CD8-positive, alpha-beta memory T cell (primary cell): ENCODE data around the gene RCN2. TPM values are rescaled to one million over a fixed set of nuclear protein-coding genes. Genes with fewer than 3 reads are reported as not detected.
A peak's percentile ranks its signal among the peaks of the same experiment; 100 is the strongest.

Source experiments
- CTCF ChIA-PET: fragments of 350-600 bp; sonication (Branson Sonifier 250); formaldehyde crosslinking; loops from one replicate; lab custom pipeline; 2021; ENCODE audit warnings: antibody characterized with exemption; lab: Charles Lee
- POLR2A ChIA-PET: fragments of 350-600 bp; sonication (Branson Sonifier 250); formaldehyde crosslinking; loops from one replicate; lab custom pipeline; 2021; ENCODE audit warnings: antibody characterized with exemption; lab: Charles Lee
- DNase-seq, 5 donors: peaks; one replicate each; pipeline versions ENCODE4 v3.0.0 to v3.0.0-alpha.2; 2020 to 2022; ENCODE audit warnings: mixed read lengths in 1 of 5
- H3K27ac ChIP-seq: one replicate; pipeline ENCODE4 v1.7.0; 2013; ENCODE audit warnings: low read depth, mild to moderate bottlenecking, low read length, moderate library complexity
- H3K27me3 ChIP-seq: 2 replicates; pipeline ENCODE4 v1.7.0; 2013; ENCODE audit warnings: low read length, mild to moderate bottlenecking; ENCODE audit not compliant: insufficient read depth, poor library complexity, severe bottlenecking
- H3K36me3 ChIP-seq: 2 replicates; pipeline ENCODE4 v1.7.0; 2013; ENCODE audit warnings: mild to moderate bottlenecking, low read length, moderate library complexity; ENCODE audit not compliant: insufficient read depth
- H3K4me1 ChIP-seq: 2 replicates; pipeline ENCODE4 v1.7.0; 2013; ENCODE audit warnings: mild to moderate bottlenecking, low read length, moderate library complexity; ENCODE audit not compliant: insufficient read depth
- H3K4me3 ChIP-seq: 2 replicates; pipeline ENCODE4 v1.7.0; 2013; ENCODE audit warnings: mild to moderate bottlenecking, low read length
- H3K9me3 ChIP-seq: 2 replicates; pipeline ENCODE4 v1.7.0; 2013; ENCODE audit warnings: mild to moderate bottlenecking, low read length
- H3K27ac Mint-ChIP-seq, 8 donors: one replicate each; pipeline ENCODE4 v1.8.0; 2020 to 2021; ENCODE audit warnings: mixed read lengths in 8 of 8, mild to moderate bottlenecking in 6 of 8, inconsistent platforms in 3 of 8, moderate library complexity in 3 of 8
- H3K27me3 Mint-ChIP-seq, 2 donors: one replicate each; pipeline ENCODE4 v1.8.0; 2020 to 2021; ENCODE audit warnings: mixed read lengths in 2 of 2, mild to moderate bottlenecking in 1 of 2, moderate library complexity in 1 of 2
- H3K36me3 Mint-ChIP-seq, 3 donors: one replicate each; pipeline ENCODE4 v1.8.0; 2020 to 2021; ENCODE audit warnings: mixed read lengths in 3 of 3, inconsistent platforms in 1 of 3, mild to moderate bottlenecking in 1 of 3
- H3K4me1 Mint-ChIP-seq, 3 donors: one replicate each; pipeline ENCODE4 v1.8.0; 2020 to 2021; ENCODE audit warnings: mixed read lengths in 3 of 3, inconsistent platforms in 1 of 3, mild to moderate bottlenecking in 1 of 3
- H3K4me3 Mint-ChIP-seq, 7 donors: one replicate each; pipeline ENCODE4 v1.8.0; 2020 to 2021; ENCODE audit warnings: mixed read lengths in 7 of 7, mild to moderate bottlenecking in 6 of 7, moderate library complexity in 4 of 7, inconsistent platforms in 2 of 7
- H3K9me3 Mint-ChIP-seq, 5 donors: one replicate each; pipeline ENCODE4 v1.8.0; 2020 to 2022; ENCODE audit warnings: mixed read lengths in 5 of 5, mild to moderate bottlenecking in 3 of 5, moderate library complexity in 2 of 5, inconsistent platforms in 1 of 5
- polyA plus RNA-seq: library from polyadenylated mRNA; unstranded; fragments of 300-500 nt; fragmentation: Illumina TruSeq; gene quantifications from one replicate; pipeline ENCODE4 v1.2.3, GENCODE V29; 2021
- total RNA-seq, 2 experiments: library from RNA; stranded (reverse); gene quantifications; one replicate each; pipeline ENCODE4 v1.2.3, GENCODE V29; 2021

The RCN2 gene
- total and polyA plus RNA-seq, 3 experiments from 2014 or later, result 35.9 to 54.2 (median 37.1) TPM

GRCh38 chr15:76996526-76997401 lies 65.2 kb downstream of the RCN2 start:
- Mint-ChIP-seq H3K27me3 (no peaks in the 10 kb centered on the region), H3K4me1 (peaks cover 67 to 85% (median 79%) of the 10 kb centered on the region in 3 donors), H3K27ac (peak overlapping the region; percentile 86 to 99 (median 96)), H3K36me3 (peaks cover 0 to 54% (median 7%) of the 10 kb centered on the region in 3 donors), H3K4me3 (peak overlapping the region; percentile 81 to 99 (median 97)), H3K9me3 (no peaks in the 10 kb centered on the region)
- ChIA-PET POLR2A (interaction anchor here (0.6 to 8.0 kb wide), 4 partner anchors 8 to 27 kb away, joined by 3 to 97 read pairs (median 21); no protein-coding TSS in a partner anchor), CTCF (interaction anchor here (1.0 to 6.8 kb wide), 11 partner anchors 14 to 38 kb away, joined by 3 to 63 read pairs (median 6); no protein-coding TSS in a partner anchor)
- Histone ChIP-seq H3K27ac (peak overlapping the region; percentile 57), H3K4me1 (peaks cover 77% of the 10 kb centered on the region), H3K27me3 (no peaks in the 10 kb centered on the region), H3K9me3 (no peaks in the 10 kb centered on the region), H3K4me3 (peak overlapping the region; percentile 92), H3K36me3 (peaks cover 6% of the 10 kb centered on the region)
- DNase-seq, result peak in 4 of 5 donors; percentile 45 to 71 (median 48)

- Mint-ChIP-seq H3K27me3 (no peaks in the 10 kb centered on the region), H3K36me3 (peaks cover 0 to 65% (median 12%) of the 10 kb centered on the region in 3 donors), H3K4me3 (peak overlapping the region; percentile 81 to 99 (median 97)), H3K4me1 (peaks cover 77 to 86% (median 81%) of the 10 kb centered on the region in 3 donors), H3K27ac (peak overlapping the region; percentile 83 to 99 (median 94)), H3K9me3 (no peaks in the 10 kb centered on the region)
- Histone ChIP-seq H3K9me3 (no peaks in the 10 kb centered on the region), H3K4me1 (peaks cover 90% of the 10 kb centered on the region), H3K27ac (no peak overlapping the region), H3K27me3 (no peaks in the 10 kb centered on the region), H3K36me3 (peaks cover 6% of the 10 kb centered on the region), H3K4me3 (peak overlapping the region; percentile 32)
- CTCF ChIA-PET, result interaction anchor here (1.0 to 6.8 kb wide), 8 partner anchors 15 to 67 kb away, joined by 3 to 63 read pairs (median 4); partner anchors contain the start of gene RCN2
- POLR2A ChIA-PET, result interaction anchor here (0.7 to 8.0 kb wide), 6 partner anchors 10 to 420 kb away, joined by 3 to 97 read pairs (median 3); no protein-coding TSS in a partner anchor
- peak in 1 of 5 donors; percentile 50 for DNase-seq
Observed at GRCh38 chr15:76998663-76999285, 67.2 kb downstream of the RCN2 start.

DNA sequence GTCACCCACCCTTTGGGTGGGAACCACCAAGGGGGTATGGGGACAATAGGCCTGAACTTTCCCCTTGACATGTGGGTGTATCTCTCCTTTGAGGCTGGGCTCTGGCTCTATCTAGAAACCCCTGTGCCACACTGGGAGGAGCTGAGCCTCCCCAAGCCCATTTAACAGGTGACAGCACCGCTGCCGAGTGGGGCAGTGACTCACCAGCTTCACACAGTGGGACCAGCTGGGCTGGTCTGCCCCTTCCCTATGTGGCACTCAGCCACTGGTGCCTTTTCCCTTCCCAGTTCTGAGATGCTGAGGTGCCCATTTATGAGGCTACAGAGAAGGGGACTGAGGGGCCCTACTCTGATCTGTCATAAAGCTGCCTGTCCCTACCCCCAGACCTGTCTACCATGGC lies 68.4 kb downstream of the RCN2 start:
- H3K27me3 ChIP-seq, result no peaks in the 10 kb centered on the region
- Mint-ChIP-seq H3K27ac (peak overlapping the region in 7 of 8 donors; percentile 63 to 99 (median 91)), H3K4me1 (peaks cover 77 to 86% (median 81%) of the 10 kb centered on the region in 3 donors), H3K27me3 (no peaks in the 10 kb centered on the region), H3K4me3 (peak overlapping the region; percentile 46 to 99 (median 67)), H3K9me3 (no peaks in the 10 kb centered on the region), H3K36me3 (peaks cover 5 to 70% (median 18%) of the 10 kb centered on the region in 3 donors)
- H3K9me3 ChIP-seq, result no peaks in the 10 kb centered on the region
- peaks cover 91% of the 10 kb centered on the region for H3K4me1 ChIP-seq
- H3K4me3 ChIP-seq, result no peak overlapping the region
- H3K27ac ChIP-seq, result no peak overlapping the region
- POLR2A ChIA-PET, result interaction anchor here (8.0 kb wide), 1 partner anchor 15 kb away, joined by 97 read pairs; no protein-coding TSS in a partner anchor
- DNase-seq, result peak in 1 of 5 donors; percentile 54
- peaks cover 6% of the 10 kb centered on the region for H3K36me3 ChIP-seq
- CTCF ChIA-PET, result interaction anchor here (1.9 to 6.8 kb wide), 2 partner anchors 13 to 27 kb away, joined by 4 to 52 read pairs; no protein-coding TSS in a partner anchor

DNA sequence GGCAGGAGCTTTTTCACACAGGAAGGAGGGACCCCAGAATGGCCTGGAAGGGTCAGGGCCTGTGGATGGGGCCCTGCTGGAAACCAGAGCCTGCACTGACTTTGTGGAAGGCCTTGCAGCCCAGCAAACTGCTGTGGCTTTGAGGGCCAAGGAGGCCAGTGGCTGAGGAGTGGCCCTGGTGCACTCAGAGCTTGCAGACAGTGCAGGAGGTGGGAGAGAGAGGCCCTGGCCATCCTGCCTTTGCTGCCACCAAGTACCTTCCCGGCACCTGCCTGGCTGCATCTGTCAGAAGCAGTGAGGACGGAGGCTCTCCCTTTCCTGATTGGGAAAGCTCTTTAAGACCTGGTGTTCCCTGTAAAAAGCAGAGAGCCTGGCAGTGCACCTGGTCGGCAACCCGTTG lies 69.8 kb downstream of the RCN2 start:
- Mint-ChIP-seq H3K36me3 (peaks cover 5 to 68% (median 18%) of the 10 kb centered on the region in 3 donors), H3K27ac (peak overlapping the region; percentile 77 to 96 (median 90)), H3K4me1 (peaks cover 87 to 95% (median 93%) of the 10 kb centered on the region in 3 donors), H3K9me3 (no peaks in the 10 kb centered on the region), H3K4me3 (peak overlapping the region; percentile 42 to 91 (median 71)), H3K27me3 (no peaks in the 10 kb centered on the region)
- H3K4me3 ChIP-seq, result no peak overlapping the region
- CTCF ChIA-PET, result interaction anchor here (1.1 to 1.9 kb wide), 4 partner anchors 12 to 28 kb away, joined by 3 to 4 read pairs (median 4); no protein-coding TSS in a partner anchor
- DNase-seq, result peak in 1 of 5 donors; percentile 22
- POLR2A ChIA-PET, result interaction anchor here (0.7 to 8.0 kb wide), 2 partner anchors 14 to 70 kb away, joined by 3 to 97 read pairs; no protein-coding TSS in a partner anchor
- no peak overlapping the region for H3K27ac ChIP-seq
- no peaks in the 10 kb centered on the region for H3K9me3 ChIP-seq
- peaks cover 98% of the 10 kb centered on the region for H3K4me1 ChIP-seq
- H3K27me3 ChIP-seq, result no peaks in the 10 kb centered on the region
- peaks cover 6% of the 10 kb centered on the region for H3K36me3 ChIP-seq

DNA sequence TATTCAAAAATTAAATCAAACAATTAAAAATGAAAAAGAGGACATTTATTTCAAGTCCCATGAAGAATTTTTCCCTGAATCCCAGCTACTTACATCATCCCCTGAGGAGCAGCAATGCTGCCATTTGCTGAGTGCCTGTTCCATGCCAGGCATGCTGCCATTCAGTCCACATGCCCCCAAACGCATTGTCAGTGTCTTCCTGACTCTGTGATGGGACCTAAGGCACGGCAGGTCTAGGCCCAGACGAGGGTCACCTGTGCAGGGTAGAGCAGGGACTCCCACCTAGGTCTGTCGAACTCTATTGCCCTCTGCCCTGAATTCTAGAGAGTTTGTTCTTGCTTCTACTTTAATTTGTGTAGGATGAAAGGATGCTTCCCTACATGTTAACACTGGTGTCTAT lies 70.4 kb downstream of the RCN2 start:
- Mint-ChIP-seq H3K9me3 (no peaks in the 10 kb centered on the region), H3K4me1 (peaks cover 91 to 100% (median 99%) of the 10 kb centered on the region in 3 donors), H3K4me3 (peak overlapping the region; percentile 62 to 91 (median 86)), H3K27me3 (no peaks in the 10 kb centered on the region), H3K36me3 (peaks cover 5 to 70% (median 18%) of the 10 kb centered on the region in 3 donors), H3K27ac (peak overlapping the region; percentile 86 to 99 (median 94))
- Histone ChIP-seq H3K27me3 (no peaks in the 10 kb centered on the region), H3K36me3 (peaks cover 6% of the 10 kb centered on the region), H3K9me3 (no peaks in the 10 kb centered on the region), H3K27ac (no peak overlapping the region), H3K4me1 (peaks cover 98% of the 10 kb centered on the region), H3K4me3 (peak overlapping the region; percentile 47)
- ChIA-PET CTCF (interaction anchor here (1.2 to 1.9 kb wide), 3 partner anchors 21 to 28 kb away, joined by 3 to 4 read pairs (median 4); no protein-coding TSS in a partner anchor), POLR2A (interaction anchor here (0.7 kb wide), 1 partner anchor 71 kb away, joined by 3 read pairs; no protein-coding TSS in a partner anchor)
- no peak for DNase-seq

DNA sequence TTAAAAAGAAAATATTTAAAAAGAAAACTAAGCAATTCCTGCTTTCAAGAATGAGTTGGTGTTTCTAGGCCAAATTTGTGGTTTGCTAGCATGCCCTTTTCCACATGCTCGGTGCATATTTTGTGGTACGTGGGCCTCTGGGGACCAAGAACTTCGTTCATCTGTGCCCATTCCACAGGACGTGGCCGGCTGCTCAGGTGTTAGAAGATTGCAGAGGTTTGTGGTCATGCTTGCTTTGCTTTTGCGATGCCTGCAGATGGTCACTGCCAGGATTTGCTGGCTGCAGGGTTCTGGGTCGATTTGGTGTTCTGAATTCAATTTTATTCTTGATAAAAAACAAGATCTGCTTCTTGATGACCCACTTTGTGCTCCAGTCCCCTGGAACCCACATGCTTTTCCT lies 70.9 kb downstream of the RCN2 start:
- Mint-ChIP-seq H3K27me3 (no peaks in the 10 kb centered on the region), H3K36me3 (peaks cover 5 to 69% (median 18%) of the 10 kb centered on the region in 3 donors), H3K4me1 (peaks cover 89 to 99% (median 97%) of the 10 kb centered on the region in 3 donors), H3K9me3 (no peaks in the 10 kb centered on the region), H3K27ac (peak overlapping the region; percentile 92 to 99 (median 94)), H3K4me3 (peak overlapping the region; percentile 71 to 91 (median 86))
- ChIA-PET CTCF (interaction anchor here (0.8 to 1.4 kb wide), 6 partner anchors 9 to 30 kb away, joined by 3 to 5 read pairs (median 4); no protein-coding TSS in a partner anchor), POLR2A (interaction anchor here (1.2 kb wide), 1 partner anchor 10 kb away, joined by 8 read pairs; no protein-coding TSS in a partner anchor)
- peak in 1 of 5 donors; percentile 47 for DNase-seq
- Histone ChIP-seq H3K36me3 (peaks cover 6% of the 10 kb centered on the region), H3K9me3 (no peaks in the 10 kb centered on the region), H3K27ac (peak overlapping the region; percentile 48), H3K27me3 (no peaks in the 10 kb centered on the region), H3K4me1 (peaks cover 97% of the 10 kb centered on the region), H3K4me3 (peak overlapping the region; percentile 47)
